GM12865 (cell line): ENCODE measurements around the gene COPS4.
"Not testable (repeated sequence)": the region's sequence is repeated elsewhere in the genome, so short reads cannot be mapped to it uniquely, and the experiment has no call there.

Source experiments
- DNase-seq: peaks from one replicate; pipeline ENCODE4 v3.0.0; 2010; ENCODE audit warnings: low read depth
- H3K4me3 ChIP-seq: 2 replicates; pipeline ENCODE4 v1.5.1; 2011; ENCODE audit warnings: mild to moderate bottlenecking, low read depth, low read length, control low read depth
- TF ChIP-seq, protein P1 (sequence below): IDR thresholded peaks from 2 replicates; pipeline ENCODE4 v1.5.1; 2011; ENCODE audit warnings: low read length, control low read depth, low read depth, inconsistent platforms; ENCODE audit not compliant: insufficient read depth; ENCODE audit errors: missing control alignments

Gene COPS4

GRCh38 chr4:83075311-83076095, 40.5 kb downstream of the COPS4 start:
- TF ChIP-seq, protein P1, sequence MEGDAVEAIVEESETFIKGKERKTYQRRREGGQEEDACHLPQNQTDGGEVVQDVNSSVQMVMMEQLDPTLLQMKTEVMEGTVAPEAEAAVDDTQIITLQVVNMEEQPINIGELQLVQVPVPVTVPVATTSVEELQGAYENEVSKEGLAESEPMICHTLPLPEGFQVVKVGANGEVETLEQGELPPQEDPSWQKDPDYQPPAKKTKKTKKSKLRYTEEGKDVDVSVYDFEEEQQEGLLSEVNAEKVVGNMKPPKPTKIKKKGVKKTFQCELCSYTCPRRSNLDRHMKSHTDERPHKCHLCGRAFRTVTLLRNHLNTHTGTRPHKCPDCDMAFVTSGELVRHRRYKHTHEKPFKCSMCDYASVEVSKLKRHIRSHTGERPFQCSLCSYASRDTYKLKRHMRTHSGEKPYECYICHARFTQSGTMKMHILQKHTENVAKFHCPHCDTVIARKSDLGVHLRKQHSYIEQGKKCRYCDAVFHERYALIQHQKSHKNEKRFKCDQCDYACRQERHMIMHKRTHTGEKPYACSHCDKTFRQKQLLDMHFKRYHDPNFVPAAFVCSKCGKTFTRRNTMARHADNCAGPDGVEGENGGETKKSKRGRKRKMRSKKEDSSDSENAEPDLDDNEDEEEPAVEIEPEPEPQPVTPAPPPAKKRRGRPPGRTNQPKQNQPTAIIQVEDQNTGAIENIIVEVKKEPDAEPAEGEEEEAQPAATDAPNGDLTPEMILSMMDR, result no peak
- DNase-seq, result no peak
- H3K4me3 ChIP-seq, result no peak overlapping the region

GRCh38 chr4:83080561-83080960, 45.6 kb downstream of the COPS4 start:
- TF ChIP-seq, protein P1, result no peak
- no peak overlapping the region for H3K4me3 ChIP-seq
- no peak for DNase-seq

DNA sequence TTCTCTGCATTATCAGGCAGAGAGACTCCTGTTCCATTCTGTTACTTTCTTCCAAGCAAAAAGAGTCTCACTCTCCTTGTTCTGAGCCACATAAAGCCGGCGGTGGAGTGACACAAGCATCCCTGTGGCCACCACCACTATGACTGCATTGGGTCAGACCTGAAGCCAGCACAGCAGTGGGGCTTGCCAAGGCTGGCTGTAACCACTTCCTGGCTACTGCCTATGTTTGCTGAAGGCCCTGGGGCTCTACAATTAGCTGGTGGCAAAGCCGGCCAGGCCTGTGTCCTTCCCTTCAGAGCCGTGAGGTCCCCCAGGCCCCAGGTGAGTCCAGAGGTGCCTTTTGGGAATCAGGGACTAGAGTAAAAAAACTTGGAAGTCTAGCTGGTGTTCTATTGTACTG, 47.8 kb downstream of the COPS4 start:
- no peak overlapping the region for H3K4me3 ChIP-seq
- TF ChIP-seq, protein P1, result no peak
- peak; percentile 51 for DNase-seq

DNA sequence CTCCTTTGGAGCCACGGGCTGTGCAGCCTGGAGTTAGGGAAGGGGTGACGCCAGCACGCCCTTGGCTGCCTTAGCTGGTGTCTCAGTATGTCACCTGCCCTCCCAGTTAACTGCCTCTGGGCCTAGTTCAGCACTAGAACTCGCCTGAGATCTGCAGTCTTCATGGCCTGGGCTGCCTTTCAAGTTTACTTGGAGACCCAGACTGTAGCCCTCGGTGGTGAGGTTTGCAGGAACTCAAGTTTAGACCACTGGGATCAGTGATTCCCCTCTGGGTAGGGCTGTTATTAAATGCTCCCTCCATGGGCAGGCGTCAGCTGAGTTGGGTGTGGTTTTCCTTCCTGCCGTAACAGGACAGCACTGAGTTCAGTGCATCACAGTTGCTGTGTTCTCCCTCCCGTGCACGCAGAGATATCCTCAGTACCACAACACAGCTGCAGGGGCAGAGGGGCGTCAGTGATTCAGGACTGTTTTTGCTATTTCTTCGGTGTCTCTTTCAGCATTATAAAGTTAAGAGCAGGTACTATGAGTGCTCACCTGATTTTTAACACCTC, 49.0 kb downstream of the COPS4 start:
- peak; percentile 51 for DNase-seq
- no peak overlapping the region for H3K4me3 ChIP-seq
- TF ChIP-seq, protein P1, result no peak

- DNase-seq, H3K4me3 ChIP-seq: not testable (repeated sequence)
Observed at GRCh38 chr4:83084956-83085355, 50.0 kb downstream of the COPS4 start.

DNA sequence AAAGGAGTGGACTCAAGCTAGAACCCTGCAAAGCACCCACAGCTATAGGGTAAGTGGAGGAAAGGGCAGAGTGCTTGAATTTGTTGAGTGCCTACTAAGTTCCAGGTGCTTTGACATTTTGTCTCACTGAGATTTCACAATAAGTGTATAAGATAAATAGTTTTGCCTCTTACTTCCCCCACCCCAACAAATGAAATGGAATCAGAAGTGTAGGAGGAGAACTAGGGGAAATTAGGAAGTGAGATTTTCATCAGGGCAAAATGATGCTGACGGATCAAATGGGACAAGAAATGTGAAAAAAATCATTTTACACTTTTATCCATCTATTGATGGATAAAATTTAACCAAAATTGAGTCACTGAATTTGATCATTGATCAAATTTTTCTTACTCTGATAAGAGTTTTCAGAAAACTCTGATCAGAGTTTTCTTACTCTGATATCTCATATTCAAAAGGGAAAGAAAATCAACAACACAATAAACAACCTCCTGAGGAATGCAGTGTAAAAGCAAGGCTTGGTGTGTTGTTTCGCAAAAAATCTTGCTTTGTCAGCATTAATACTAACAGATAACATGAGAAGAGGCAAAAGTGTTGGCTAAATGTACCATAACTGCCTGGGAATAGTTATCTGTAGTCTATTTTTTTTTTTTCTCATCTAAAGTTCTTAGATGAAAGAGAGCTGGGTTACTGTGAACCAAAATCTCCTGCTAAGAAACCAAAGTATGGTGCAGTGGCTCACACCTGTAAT, 54.6 kb downstream of the COPS4 start:
- H3K4me3 ChIP-seq, result no peak overlapping the region
- no peak for DNase-seq
- TF ChIP-seq, protein P1, result no peak

GRCh38 chr4:83093060-83093640, 58.2 kb downstream of the COPS4 start:
- H3K4me3 ChIP-seq, result no peak overlapping the region
- TF ChIP-seq, protein P1, result no peak
- no peak for DNase-seq
